ENCODE results near the gene MYLK.

MYLK gene

GRCh38 chr3:123693584-123694190 is 190.4 kb downstream of the MYLK start:
- no peak for DNase-seq

GRCh38 chr3:123692671-123693070 is 191.5 kb downstream of the MYLK start:
- DNase-seq: no peak

- DNase-seq: no peak
These were observed 192.1 kb downstream of the MYLK start for GRCh38 chr3:123692041-123692440.

GRCh38 chr3:123689831-123690230 is 194.3 kb downstream of the MYLK start:
- DNase-seq: no peak

- no peak for DNase-seq
These were observed 195.8 kb downstream of the MYLK start for GRCh38 chr3:123688241-123688747.

DNA sequence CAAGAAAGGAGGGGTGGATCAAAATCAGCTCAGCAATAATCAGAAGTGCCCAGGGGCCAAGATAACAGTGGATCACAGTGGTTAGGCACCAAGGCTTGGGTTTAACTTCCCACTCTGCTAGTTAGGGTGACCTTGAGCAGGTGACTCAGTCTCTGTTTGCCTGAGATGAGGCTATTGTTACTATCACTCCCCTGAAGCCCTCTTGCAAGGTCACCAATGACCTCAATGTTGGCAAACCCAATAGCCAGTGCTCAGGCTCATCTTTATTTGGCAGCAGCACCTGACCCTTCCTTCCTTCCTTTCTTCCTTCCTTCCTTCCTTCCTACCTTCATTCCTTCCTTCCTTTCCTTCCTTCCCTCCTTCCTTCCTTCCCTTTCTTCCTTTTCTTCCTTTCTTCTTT is 196.8 kb downstream of the MYLK start:
- no peak for DNase-seq

DNA sequence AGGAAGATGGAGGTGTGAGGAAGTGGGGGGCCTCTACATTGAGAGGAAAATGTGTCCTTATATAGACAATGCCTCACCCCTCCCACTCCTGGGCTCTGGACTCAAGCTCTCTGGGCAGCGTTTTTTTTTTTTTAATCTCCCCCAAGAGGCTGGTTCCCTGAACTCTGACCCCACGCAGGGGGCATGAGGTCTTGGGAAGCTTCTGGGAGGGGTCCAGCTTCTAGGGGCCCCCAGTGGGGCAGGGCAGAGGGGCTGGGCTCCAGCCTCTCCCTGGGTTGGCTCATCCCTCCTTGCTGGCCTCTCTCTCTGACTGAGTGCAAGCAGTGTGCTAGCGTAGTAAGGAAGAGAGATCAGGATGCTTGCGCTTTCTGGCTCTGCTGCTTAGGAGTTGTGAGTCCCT is 197.9 kb downstream of the MYLK start:
- no peak for DNase-seq

DNA sequence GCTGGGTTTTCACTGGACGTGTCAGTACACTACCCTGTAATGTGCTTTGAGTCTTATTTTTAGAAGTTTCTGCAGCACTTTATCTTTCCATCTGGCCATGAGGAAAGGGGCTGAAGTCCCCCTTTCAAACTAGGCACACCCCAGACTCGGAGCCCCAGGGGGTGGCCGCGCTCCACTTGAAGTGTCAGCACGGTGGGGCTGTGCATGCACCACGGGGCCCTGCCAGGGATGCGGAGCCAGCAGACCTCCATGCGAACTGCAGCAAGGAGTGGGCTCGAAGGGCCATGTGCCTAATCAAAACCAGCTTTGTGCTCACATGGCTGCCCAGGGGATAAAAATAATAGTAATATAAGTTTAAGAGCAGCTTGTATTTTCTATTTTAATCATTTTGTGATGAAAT is 198.4 kb downstream of the MYLK start:
- no peak for DNase-seq

DNA sequence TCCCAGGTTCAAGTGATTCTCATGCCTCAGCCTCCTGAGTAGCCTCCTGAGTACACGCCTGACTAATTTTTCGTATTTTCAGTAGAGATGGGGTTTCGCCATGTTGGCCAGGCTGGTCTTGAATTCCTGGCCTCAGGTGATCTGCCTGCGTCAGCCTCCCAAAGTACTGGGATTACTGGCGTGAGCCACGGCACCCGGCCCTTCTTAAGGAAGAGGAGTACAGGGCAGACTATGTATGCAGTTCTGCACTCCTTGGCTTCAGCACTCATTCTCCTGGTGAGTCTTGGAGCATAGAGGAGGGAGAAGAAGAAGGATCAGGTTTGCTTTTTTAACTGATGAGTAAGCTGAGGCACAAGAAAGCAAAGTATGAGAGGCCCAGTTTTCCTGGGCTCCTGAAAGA is 199.5 kb downstream of the MYLK start:
- DNase-seq: no peak

- no peak for DNase-seq
These were observed 199.9 kb downstream of the MYLK start for GRCh38 chr3:123684209-123684608.

- DNase-seq: no peak
These were observed 200.5 kb downstream of the MYLK start for GRCh38 chr3:123683505-123684154.

GRCh38 chr3:123682781-123683504 is 201.2 kb downstream of the MYLK start:
- no peak for DNase-seq

DNA sequence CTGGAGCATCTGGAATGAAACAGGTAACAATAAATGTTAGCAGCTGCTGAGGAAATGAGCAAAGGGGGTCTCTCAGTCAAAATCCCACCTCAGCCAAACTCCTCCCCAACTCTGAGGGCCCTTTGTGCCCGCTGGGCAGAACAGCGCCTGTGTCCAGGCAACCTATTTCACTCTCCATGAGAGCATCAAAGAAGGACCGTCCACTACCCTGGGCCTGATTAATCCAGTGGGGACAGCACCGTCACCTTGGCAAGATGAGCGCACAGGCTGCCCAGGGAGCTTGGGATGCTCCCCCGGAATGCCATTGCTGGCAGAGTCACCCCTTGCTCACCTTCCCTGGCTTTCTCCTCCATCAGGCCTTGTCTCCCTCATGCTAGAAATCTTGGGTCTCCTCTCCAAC is 201.8 kb downstream of the MYLK start:
- DNase-seq: no peak

GRCh38 chr3:123679712-123680386 is 204.3 kb downstream of the MYLK start:
- DNase-seq: no peak

DNA sequence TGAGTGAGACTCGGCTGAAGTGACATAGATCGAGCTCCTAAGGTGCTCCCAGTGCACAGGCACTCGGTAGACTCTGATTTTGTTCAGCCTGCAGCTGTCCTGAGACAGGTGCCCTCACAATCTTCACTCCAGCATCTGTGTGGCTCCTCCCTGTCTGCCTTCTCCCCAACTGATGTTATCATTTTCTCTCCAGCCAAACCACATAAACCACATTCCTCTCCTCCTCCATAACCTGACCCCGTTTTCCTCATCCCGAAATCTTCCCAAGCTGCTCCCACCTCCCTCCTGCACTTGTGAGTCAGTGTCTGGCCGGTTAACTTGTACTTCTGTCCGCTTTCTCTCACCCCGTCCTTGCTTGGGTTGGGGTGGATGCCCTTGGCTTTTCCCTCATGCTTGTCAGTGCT is 206.0 kb downstream of the MYLK start:
- DNase-seq: no peak

GRCh38 chr3:123672429-123673146 is 211.5 kb downstream of the MYLK start:
- no peak for DNase-seq

DNA sequence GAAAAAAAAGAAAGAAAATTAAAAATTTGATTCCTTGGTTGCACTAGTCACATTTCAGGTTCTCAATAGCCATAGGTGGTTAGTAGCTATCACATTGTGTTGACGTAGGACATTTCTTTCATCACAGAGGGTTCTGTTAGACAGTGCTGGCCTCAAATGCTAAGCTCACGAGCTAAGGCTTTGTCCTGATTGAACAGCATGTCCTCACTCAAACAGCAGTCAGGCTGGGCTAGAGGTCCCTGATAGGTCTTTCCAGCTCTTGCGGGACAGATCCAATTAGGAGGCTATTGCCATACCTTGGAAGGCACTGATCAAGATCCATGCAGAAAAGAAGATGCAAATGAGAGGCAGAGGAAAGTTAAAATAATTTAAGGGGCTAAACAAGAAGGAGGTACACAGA is 213.4 kb downstream of the MYLK start:
- DNase-seq: no peak

GRCh38 chr3:123668906-123669305 is 215.2 kb downstream of the MYLK start:
- no peak for DNase-seq

GRCh38 chr3:123667784-123668183 is 216.3 kb downstream of the MYLK start:
- no peak for DNase-seq

- no peak for DNase-seq
These were observed 219.4 kb downstream of the MYLK start for GRCh38 chr3:123664753-123665152.

DNA sequence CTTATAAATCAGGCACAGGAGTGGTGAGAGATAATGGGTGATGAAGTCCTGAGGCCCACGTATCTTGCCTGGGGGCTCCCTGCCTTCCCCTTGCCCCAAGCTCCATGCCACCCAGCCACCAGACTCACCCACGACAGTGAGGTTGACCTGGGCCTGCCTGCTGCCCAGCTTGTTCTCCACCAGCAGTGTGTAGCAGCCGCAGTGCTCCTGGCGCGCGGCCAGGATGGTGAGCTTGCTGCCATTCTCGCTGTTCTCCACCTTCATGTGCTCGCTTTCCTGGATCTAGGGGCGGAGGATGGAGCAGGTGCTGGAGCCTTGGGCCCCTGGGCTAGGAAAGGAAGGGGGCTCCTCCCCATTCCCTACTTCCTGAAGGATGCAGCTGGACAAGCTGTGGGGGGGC is 220.2 kb downstream of the MYLK start:
- no peak for DNase-seq

DNA sequence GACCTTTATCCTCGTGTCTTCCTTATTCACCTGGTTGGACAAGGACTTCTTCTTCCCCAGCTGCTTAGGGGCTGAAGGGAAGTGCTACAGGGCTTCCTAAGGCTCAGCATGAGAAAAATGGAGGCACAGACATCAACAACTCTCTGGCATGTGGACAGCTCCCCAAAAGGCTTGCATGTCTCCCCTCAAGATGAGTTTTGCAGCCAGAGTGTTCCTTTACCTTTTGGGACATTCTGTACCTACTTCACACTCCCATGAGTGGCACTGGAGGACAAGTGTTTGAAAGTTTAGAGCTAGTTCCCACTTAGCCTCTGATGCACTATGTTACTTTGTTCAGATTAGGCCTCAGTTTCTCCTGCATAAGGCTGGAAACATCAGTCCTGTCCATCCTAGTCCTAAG is 222.2 kb downstream of the MYLK start:
- no peak for DNase-seq

DNA sequence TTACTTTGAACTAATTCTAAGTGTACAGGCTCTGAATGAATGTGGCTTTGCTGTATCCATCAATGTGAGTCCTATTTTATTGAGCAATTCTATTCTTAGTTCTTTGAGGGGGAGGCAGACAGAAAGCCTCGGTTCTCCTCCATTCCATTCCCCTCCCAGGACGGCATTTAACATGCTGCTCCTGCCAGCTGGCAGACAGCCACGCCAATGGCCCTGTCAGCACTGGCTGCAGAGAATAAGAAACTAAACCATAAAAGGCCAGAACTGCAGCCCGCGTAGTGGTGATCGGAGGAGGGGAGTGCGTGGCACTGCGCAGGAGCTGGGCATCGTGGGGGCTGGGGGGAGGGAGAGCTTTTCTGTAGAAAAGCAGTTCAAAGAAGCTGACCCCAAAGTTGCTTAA is 223.2 kb downstream of the MYLK start:
- no peak for DNase-seq

Data from SHP77 treated with DMSO at 0.1 percent for 48 hours (cell line).